Smooth muscle cell (in vitro differentiated cells): ENCODE measurements around the gene TGFBR2. TPM values are rescaled to one million over a fixed set of nuclear protein-coding genes. Genes with fewer than 3 reads are reported as not detected.

Experiments
- DNase-seq: peaks from one replicate; lab custom pipeline; 2025; ENCODE audit not compliant: unreplicated experiment; lab: John Stamatoyannopoulos, UW
- H2AFZ ChIP-seq: fragments of 200-600 bp; sonication (generic); 2 replicates; pipeline ENCODE4 v1.6.0; 2016; ENCODE audit warnings: antibody characterized with exemption, low read depth, mild to moderate bottlenecking
- H3F3A ChIP-seq: fragments of 200-600 bp; sonication (generic); 2 replicates; pipeline ENCODE4 v1.6.0; 2017; ENCODE audit warnings: antibody characterized with exemption, low read depth
- H3K27ac ChIP-seq: fragments of 200-600 bp; sonication (generic); 2 replicates; pipeline ENCODE4 v1.5.1; 2016; ENCODE audit warnings: low read depth, mild to moderate bottlenecking
- H3K27me3 ChIP-seq: fragments of 200-600 bp; sonication (generic); 2 replicates; pipeline ENCODE4 v1.6.1; 2016; ENCODE audit warnings: low read depth, mild to moderate bottlenecking
- H3K36me3 ChIP-seq: fragments of 200-600 bp; sonication (generic); 2 replicates; pipeline ENCODE4 v1.5.1; 2016; ENCODE audit warnings: low read depth
- H3K4me1 ChIP-seq: fragments of 200-600 bp; sonication (generic); 2 replicates; pipeline ENCODE4 v1.5.1; 2016; ENCODE audit warnings: low read depth
- H3K4me2 ChIP-seq: fragments of 200-600 bp; sonication (generic); 2 replicates; pipeline ENCODE4 v1.6.0; 2016; ENCODE audit warnings: mild to moderate bottlenecking
- H3K4me3 ChIP-seq: fragments of 200-600 bp; sonication (generic); 2 replicates; pipeline ENCODE4 v1.5.1; 2016; ENCODE audit warnings: mild to moderate bottlenecking
- H3K79me2 ChIP-seq: fragments of 200-600 bp; sonication (generic); 2 replicates; pipeline ENCODE4 v1.6.0; 2016; ENCODE audit warnings: low read depth, mild to moderate bottlenecking
- H3K9ac ChIP-seq: fragments of 200-600 bp; sonication (generic); 2 replicates; pipeline ENCODE4 v1.6.0; 2016; ENCODE audit warnings: low read depth
- H3K9me3 ChIP-seq: fragments of 200-600 bp; sonication (generic); replicated peaks from 2 replicates; pipeline ENCODE4 v1.5.1; 2016; ENCODE audit warnings: low read depth
- H4K20me1 ChIP-seq: fragments of 200-600 bp; sonication (generic); 2 replicates; pipeline ENCODE4 v1.6.0; 2016; ENCODE audit warnings: low read depth
- CTCF ChIP-seq: fragments of 200-600 bp; sonication (generic); IDR thresholded peaks from 2 replicates; pipeline ENCODE4 v1.5.1; 2017; ENCODE audit warnings: borderline replicate concordance, mild to moderate bottlenecking, antibody characterized with exemption; ENCODE audit not compliant: insufficient read depth, poor library complexity, severe bottlenecking
- WGBS: methylation state at CpG from one replicate; pipeline ENCODE4 v1.1.7; 2016; ENCODE audit warnings: low lambda C conversion rate; 5-methylcytosine and 5-hydroxymethylcytosine counted together
- polyA plus RNA-seq: library from polyadenylated mRNA; unstranded; fragments of >200 nt; fragmentation: Nextera tagmentation; extraction: Ambion mirVana; gene quantifications from 2 replicates; pipeline ENCODE4 v1.2.1, GENCODE V29; 2016
- total RNA-seq: library from RNA; depleted of rRNA; stranded (reverse); fragments of >200 nt; gene quantifications from 2 replicates; pipeline ENCODE4 v1.2.3, GENCODE V29; 2014

Gene TGFBR2
- total and polyA plus RNA-seq, 2 experiments from 2014 or later = 39.6 to 53.7 TPM

- H3K27me3 ChIP-seq = no peaks in the 10 kb centered on the region
- no peaks in the 10 kb centered on the region for H3K79me2 ChIP-seq
- H3K27ac ChIP-seq = no peak overlapping the region
- no peak overlapping the region for H2AFZ ChIP-seq
- TF ChIP-seq CTCF = no peak
- no peak overlapping the region for H3K4me3 ChIP-seq
- H3K9ac ChIP-seq = no peak overlapping the region
- 81% methylated on average over 1 of the region's 1 CpG for WGBS
- no peak for DNase-seq
- no peaks in the 10 kb centered on the region for H3F3A ChIP-seq
- no peaks in the 10 kb centered on the region for H3K4me1 ChIP-seq
- no peaks in the 10 kb centered on the region for H3K36me3 ChIP-seq
- H3K4me2 ChIP-seq = no peak overlapping the region
- H3K9me3 ChIP-seq = no peaks in the 10 kb centered on the region
- no peaks in the 10 kb centered on the region for H4K20me1 ChIP-seq
Observed at GRCh38 chr3:30723211-30723610, 116.8 kb downstream of the TGFBR2 start.

GRCh38 chr3:30724863-30725262 lies 118.5 kb downstream of the TGFBR2 start:
- Histone ChIP-seq H3K36me3 (no peaks in the 10 kb centered on the region), H3F3A (no peaks in the 10 kb centered on the region), H3K4me2 (no peak overlapping the region), H2AFZ (no peak overlapping the region), H3K9me3 (no peaks in the 10 kb centered on the region), H3K27me3 (no peaks in the 10 kb centered on the region), H3K4me1 (no peaks in the 10 kb centered on the region), H4K20me1 (no peaks in the 10 kb centered on the region), H3K9ac (no peak overlapping the region), H3K27ac (no peak overlapping the region), H3K4me3 (no peak overlapping the region), H3K79me2 (no peaks in the 10 kb centered on the region)
- 100% methylated on average over 3 of the region's 3 CpGs for WGBS
- DNase-seq = no peak
- TF ChIP-seq CTCF = no peak

- H2AFZ ChIP-seq = no peak overlapping the region
- H3K27ac ChIP-seq = no peak overlapping the region
- H3K27me3 ChIP-seq = no peaks in the 10 kb centered on the region
- no peaks in the 10 kb centered on the region for H3K9me3 ChIP-seq
- H3K79me2 ChIP-seq = no peaks in the 10 kb centered on the region
- TF ChIP-seq CTCF = no peak
- H3K9ac ChIP-seq = no peak overlapping the region
- WGBS = 99% methylated on average over 4 of the region's 4 CpGs
- H3F3A ChIP-seq = no peaks in the 10 kb centered on the region
- no peaks in the 10 kb centered on the region for H3K4me1 ChIP-seq
- H4K20me1 ChIP-seq = no peaks in the 10 kb centered on the region
- no peaks in the 10 kb centered on the region for H3K36me3 ChIP-seq
- DNase-seq = no peak
- no peak overlapping the region for H3K4me3 ChIP-seq
- H3K4me2 ChIP-seq = no peak overlapping the region
Observed at GRCh38 chr3:30728143-30728542, 121.7 kb downstream of the TGFBR2 start.

- 64% methylated on average over 2 of the region's 2 CpGs for WGBS
- TF ChIP-seq CTCF = no peak
- no peaks in the 10 kb centered on the region for H3F3A ChIP-seq
Observed at GRCh38 chr3:30729512-30729911, 123.1 kb downstream of the TGFBR2 start.

More at GRCh38 chr3:30729512-30729911, 123.1 kb downstream of the TGFBR2 start:
- H3K27me3 ChIP-seq = no peaks in the 10 kb centered on the region
- no peak overlapping the region for H2AFZ ChIP-seq
- H3K36me3 ChIP-seq = no peaks in the 10 kb centered on the region
- H3K9me3 ChIP-seq = no peaks in the 10 kb centered on the region
- no peak overlapping the region for H3K4me2 ChIP-seq
- DNase-seq = no peak
- H3K4me1 ChIP-seq = peaks cover 8% of the 10 kb centered on the region
- no peaks in the 10 kb centered on the region for H4K20me1 ChIP-seq
- no peaks in the 10 kb centered on the region for H3K79me2 ChIP-seq
- no peak overlapping the region for H3K9ac ChIP-seq
- H3K27ac ChIP-seq = no peak overlapping the region
- H3K4me3 ChIP-seq = no peak overlapping the region
